Measurements from ENCODE around the gene CLPTM1L.

GRCh38 chr5:1384521-1384920 is 39.6 kb upstream of the CLPTM1L start:
- TF ChIP-seq EP300 (IDR thresholded peaks at IDR 0.05): no peak
- TF ChIP-seq, protein P1, sequence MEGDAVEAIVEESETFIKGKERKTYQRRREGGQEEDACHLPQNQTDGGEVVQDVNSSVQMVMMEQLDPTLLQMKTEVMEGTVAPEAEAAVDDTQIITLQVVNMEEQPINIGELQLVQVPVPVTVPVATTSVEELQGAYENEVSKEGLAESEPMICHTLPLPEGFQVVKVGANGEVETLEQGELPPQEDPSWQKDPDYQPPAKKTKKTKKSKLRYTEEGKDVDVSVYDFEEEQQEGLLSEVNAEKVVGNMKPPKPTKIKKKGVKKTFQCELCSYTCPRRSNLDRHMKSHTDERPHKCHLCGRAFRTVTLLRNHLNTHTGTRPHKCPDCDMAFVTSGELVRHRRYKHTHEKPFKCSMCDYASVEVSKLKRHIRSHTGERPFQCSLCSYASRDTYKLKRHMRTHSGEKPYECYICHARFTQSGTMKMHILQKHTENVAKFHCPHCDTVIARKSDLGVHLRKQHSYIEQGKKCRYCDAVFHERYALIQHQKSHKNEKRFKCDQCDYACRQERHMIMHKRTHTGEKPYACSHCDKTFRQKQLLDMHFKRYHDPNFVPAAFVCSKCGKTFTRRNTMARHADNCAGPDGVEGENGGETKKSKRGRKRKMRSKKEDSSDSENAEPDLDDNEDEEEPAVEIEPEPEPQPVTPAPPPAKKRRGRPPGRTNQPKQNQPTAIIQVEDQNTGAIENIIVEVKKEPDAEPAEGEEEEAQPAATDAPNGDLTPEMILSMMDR (IDR thresholded peaks at IDR 0.05): no peak

All from tibial nerve (tissue), 4 donors.